CD4-positive, CD25-positive, alpha-beta regulatory T cell (primary cell): ENCODE data around the gene SELPLG. TPM values are rescaled to one million over a fixed set of nuclear protein-coding genes. Genes with fewer than 3 reads are reported as not detected.

Experiments
- ATAC-seq, 2 donors: fragments of 150-1000 bp; cut with Tn5 transposase; one replicate each; pipeline ENCODE4 v1.10.0; 2021; ENCODE audit warnings: low read depth in 2 of 2, moderate number of reproducible peaks in 2 of 2, moderate library complexity in 1 of 2
- DNase-seq, 3 donors: peaks; one replicate each; pipeline versions ENCODE4 v3.0.0 to v3.0.0-alpha.2; 2012 to 2022; ENCODE audit warnings: mixed read lengths in 1 of 3
- H3K27ac ChIP-seq: one replicate; pipeline ENCODE4 v1.7.0; 2013; ENCODE audit warnings: mild to moderate bottlenecking, low read length; ENCODE audit not compliant: insufficient read depth, poor library complexity, severe bottlenecking
- H3K27me3 ChIP-seq: one replicate; pipeline ENCODE4 v1.7.0; 2013; ENCODE audit warnings: low read length; ENCODE audit not compliant: control insufficient read depth, insufficient read depth
- H3K36me3 ChIP-seq: one replicate; pipeline ENCODE4 v1.7.0; 2013; ENCODE audit warnings: mild to moderate bottlenecking, low read length, moderate library complexity; ENCODE audit not compliant: control insufficient read depth, insufficient read depth
- H3K4me1 ChIP-seq: 2 replicates; pipeline ENCODE4 v1.7.0; 2013; ENCODE audit warnings: mild to moderate bottlenecking, low read length; ENCODE audit not compliant: insufficient read depth, control insufficient read depth, poor library complexity, severe bottlenecking
- H3K4me3 ChIP-seq: one replicate; pipeline ENCODE4 v1.7.0; 2013; ENCODE audit warnings: low read depth, mild to moderate bottlenecking, low read length, moderate library complexity
- H3K9me3 ChIP-seq, 2 experiments: 1 replicate in 1 of 2; 2 replicates in 1 of 2; pipeline ENCODE4 v1.7.0; 2013; ENCODE audit warnings: low read length in 2 of 2, mild to moderate bottlenecking in 1 of 2, moderate library complexity in 1 of 2; ENCODE audit not compliant: control insufficient read depth in 2 of 2
- H3K27ac Mint-ChIP-seq, 3 donors: one replicate each; pipeline ENCODE4 v1.8.0; 2020 to 2022; ENCODE audit warnings: mild to moderate bottlenecking in 3 of 3, mixed read lengths in 3 of 3, moderate library complexity in 2 of 3
- H3K27me3 Mint-ChIP-seq: one replicate; pipeline ENCODE4 v1.8.0; 2022; ENCODE audit warnings: mild to moderate bottlenecking, mixed read lengths
- H3K36me3 Mint-ChIP-seq: one replicate; pipeline ENCODE4 v1.8.0; 2020; ENCODE audit warnings: mixed read lengths
- H3K4me1 Mint-ChIP-seq, 4 donors: one replicate each; pipeline ENCODE4 v1.8.0; 2020 to 2022; ENCODE audit warnings: mixed read lengths in 4 of 4, mild to moderate bottlenecking in 1 of 4
- H3K4me3 Mint-ChIP-seq, 4 donors: one replicate each; pipeline ENCODE4 v1.8.0; 2020 to 2022; ENCODE audit warnings: mild to moderate bottlenecking in 4 of 4, mixed read lengths in 4 of 4, moderate library complexity in 3 of 4
- H3K9me3 Mint-ChIP-seq, 7 donors: one replicate each; pipeline ENCODE4 v1.8.0; 2020 to 2022; ENCODE audit warnings: mixed read lengths in 7 of 7, mild to moderate bottlenecking in 3 of 7, moderate library complexity in 2 of 7
- polyA plus RNA-seq, 4 donors: library from polyadenylated mRNA; unstranded; fragments of 300-500 nt; fragmentation: Illumina TruSeq; gene quantifications; one replicate each; pipeline ENCODE4 v1.2.3, GENCODE V29; 2021
- total RNA-seq: library from RNA; stranded (reverse); gene quantifications from one replicate; pipeline ENCODE4 v1.2.3, GENCODE V29; 2022

Gene SELPLG
- total and polyA plus RNA-seq, 5 donors from 2014 or later: 218 to 844 (median 816) TPM

- Mint-ChIP-seq H3K27me3 (peaks cover 14% of the 10 kb centered on the region), H3K4me3 (no peak within 1 kb of the TSS), H3K4me1 (no peaks in the 10 kb centered on the region), H3K27ac (peak within 1 kb of the TSS in 1 of 3 donors; percentile 44), H3K9me3 (peaks cover 0 to 2% (median 0%) of the 10 kb centered on the region in 7 donors), H3K36me3 (no peaks in the 10 kb centered on the region)
- no peaks in the 10 kb centered on the region for H3K9me3 ChIP-seq
- H3K4me3 ChIP-seq: no peak within 1 kb of the TSS
- H3K4me1 ChIP-seq: no peaks in the 10 kb centered on the region
- no peak within 1 kb of the TSS for H3K27ac ChIP-seq
- no peaks in the 10 kb centered on the region for H3K27me3 ChIP-seq
- H3K36me3 ChIP-seq: no peaks in the 10 kb centered on the region
- no peak for DNase-seq
- ATAC-seq: no peak
Observed at GRCh38 chr12:108597559-108598471, 35.9 kb downstream of the SELPLG start, which contains the start of gene TMEM119. TSS of gene TMEM119 (minus strand) at chr12:108598084. CDS start at chr12:108592383, 5,701 bp downstream.

GRCh38 chr12:108596854-108597558 lies 36.7 kb downstream of the SELPLG start:
- no peaks in the 10 kb centered on the region for H3K36me3 ChIP-seq
- Mint-ChIP-seq H3K4me1 (no peaks in the 10 kb centered on the region), H3K9me3 (peaks cover 0 to 2% (median 0%) of the 10 kb centered on the region in 7 donors), H3K27ac (peak overlapping the region in 1 of 3 donors; percentile 44), H3K27me3 (peaks cover 14% of the 10 kb centered on the region), H3K36me3 (no peaks in the 10 kb centered on the region), H3K4me3 (no peak overlapping the region)
- no peak for ATAC-seq
- H3K4me1 ChIP-seq: no peaks in the 10 kb centered on the region
- no peak overlapping the region for H3K27ac ChIP-seq
- no peak overlapping the region for H3K4me3 ChIP-seq
- no peaks in the 10 kb centered on the region for H3K27me3 ChIP-seq
- H3K9me3 ChIP-seq: no peaks in the 10 kb centered on the region
- DNase-seq: no peak

- peaks cover 0 to 2% (median 0%) of the 10 kb centered on the region in 7 donors for H3K9me3 Mint-ChIP-seq
- H3K27ac Mint-ChIP-seq: no peak overlapping the region
- H3K27me3 ChIP-seq: no peaks in the 10 kb centered on the region
- H3K27me3 Mint-ChIP-seq: peaks cover 14% of the 10 kb centered on the region
- no peak overlapping the region for H3K4me3 ChIP-seq
- ATAC-seq: no peak
- H3K9me3 ChIP-seq: no peaks in the 10 kb centered on the region
- H3K36me3 ChIP-seq: no peaks in the 10 kb centered on the region
- no peaks in the 10 kb centered on the region for H3K4me1 ChIP-seq
- no peak for DNase-seq
- no peak overlapping the region for H3K27ac ChIP-seq
- H3K36me3 Mint-ChIP-seq: no peaks in the 10 kb centered on the region
- H3K4me1 Mint-ChIP-seq: no peaks in the 10 kb centered on the region
- no peak overlapping the region for H3K4me3 Mint-ChIP-seq
Observed at GRCh38 chr12:108595711-108596647, 37.7 kb downstream of the SELPLG start.

GRCh38 chr12:108594960-108595710 lies 38.6 kb downstream of the SELPLG start:
- ATAC-seq (no peak), DNase-seq (no peak)
- no peak overlapping the region for H3K27ac ChIP-seq
- Mint-ChIP-seq H3K27me3 (peaks cover 14% of the 10 kb centered on the region), H3K4me1 (no peaks in the 10 kb centered on the region), H3K4me3 (no peak overlapping the region), H3K27ac (no peak overlapping the region), H3K9me3 (peaks cover 0 to 2% (median 0%) of the 10 kb centered on the region in 7 donors), H3K36me3 (no peaks in the 10 kb centered on the region)
- no peaks in the 10 kb centered on the region for H3K27me3 ChIP-seq
- no peaks in the 10 kb centered on the region for H3K36me3 ChIP-seq
- no peak overlapping the region for H3K4me3 ChIP-seq
- no peaks in the 10 kb centered on the region for H3K4me1 ChIP-seq
- no peaks in the 10 kb centered on the region for H3K9me3 ChIP-seq

GRCh38 chr12:108594323-108594903 lies 39.3 kb downstream of the SELPLG start:
- Mint-ChIP-seq H3K4me1 (no peaks in the 10 kb centered on the region), H3K27ac (no peak overlapping the region), H3K27me3 (peaks cover 14% of the 10 kb centered on the region), H3K4me3 (no peak overlapping the region), H3K36me3 (no peaks in the 10 kb centered on the region), H3K9me3 (peaks cover 0 to 2% (median 0%) of the 10 kb centered on the region in 7 donors)
- Histone ChIP-seq H3K4me1 (no peaks in the 10 kb centered on the region), H3K9me3 (no peaks in the 10 kb centered on the region), H3K4me3 (no peak overlapping the region), H3K27me3 (no peaks in the 10 kb centered on the region), H3K27ac (no peak overlapping the region), H3K36me3 (no peaks in the 10 kb centered on the region)
- ATAC-seq: no peak
- DNase-seq: no peak

GRCh38 chr12:108592033-108592909 lies 41.4 kb downstream of the SELPLG start:
- Histone ChIP-seq H3K9me3 (no peaks in the 10 kb centered on the region), H3K36me3 (no peaks in the 10 kb centered on the region), H3K4me1 (no peaks in the 10 kb centered on the region), H3K27ac (no peak overlapping the region), H3K4me3 (no peak overlapping the region), H3K27me3 (no peaks in the 10 kb centered on the region)
- Mint-ChIP-seq H3K9me3 (no peaks in the 10 kb centered on the region), H3K4me1 (no peaks in the 10 kb centered on the region), H3K27me3 (no peaks in the 10 kb centered on the region), H3K4me3 (no peak overlapping the region), H3K27ac (no peak overlapping the region), H3K36me3 (no peaks in the 10 kb centered on the region)
- ATAC-seq (no peak), DNase-seq (no peak)
